ENCODE data around the gene CSF3. TPM values are rescaled to one million over a fixed set of nuclear protein-coding genes. Genes with fewer than 3 reads are reported as not detected.

The CSF3 gene
- total RNA-seq, 1 experiment from 2014 or later = not detected

- TF ChIP-seq IRF1 (CRISPR knock-in tag; IDR thresholded peaks at IDR 0.05) (no peak), ZNF423 (CRISPR knock-in tag; IDR thresholded peaks at IDR 0.05) (no peak), EMX1 (CRISPR knock-in tag; IDR thresholded peaks at IDR 0.05) (no peak)
Measured at GRCh38 chr17:40041196-40041595, 26.0 kb downstream of the CSF3 start (continued).

DNA sequence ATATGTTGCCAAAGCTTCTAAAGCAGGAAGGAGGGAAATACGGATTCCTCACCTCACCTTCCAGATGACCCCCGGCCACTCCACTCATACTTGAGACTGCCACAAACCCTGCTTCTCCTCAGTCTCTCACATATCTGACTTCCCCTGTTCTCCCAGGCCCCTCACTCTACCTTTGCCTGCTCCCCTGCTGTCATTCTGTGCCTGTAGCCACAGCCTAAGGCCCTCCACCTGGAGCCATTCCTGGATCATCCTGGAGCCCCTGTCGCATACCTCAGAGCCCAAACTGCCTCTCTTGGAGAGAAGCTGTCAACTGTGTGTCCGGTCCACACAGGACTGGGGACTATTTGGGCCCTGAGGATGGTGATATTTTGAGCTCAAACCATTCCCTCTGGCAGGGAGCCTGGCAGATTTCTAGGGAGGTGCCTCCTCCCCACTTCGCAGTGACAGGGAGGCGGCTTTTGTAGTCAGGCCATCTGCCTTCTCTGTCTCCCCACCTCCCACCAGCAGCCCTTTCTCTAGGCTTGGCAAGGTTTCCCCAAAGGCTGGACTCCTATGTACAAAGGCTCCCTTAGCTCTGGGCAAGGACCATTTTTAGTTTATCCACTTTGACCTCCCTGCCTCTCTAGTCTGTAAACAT, 41.3 kb downstream of the CSF3 start:
- CTCF ChIA-PET = interaction anchor here (0.6 to 2.1 kb wide), 4 partner anchors 10 to 30 kb away, joined by 3 to 9 read pairs (median 4); no protein-coding TSS in a partner anchor

DNA sequence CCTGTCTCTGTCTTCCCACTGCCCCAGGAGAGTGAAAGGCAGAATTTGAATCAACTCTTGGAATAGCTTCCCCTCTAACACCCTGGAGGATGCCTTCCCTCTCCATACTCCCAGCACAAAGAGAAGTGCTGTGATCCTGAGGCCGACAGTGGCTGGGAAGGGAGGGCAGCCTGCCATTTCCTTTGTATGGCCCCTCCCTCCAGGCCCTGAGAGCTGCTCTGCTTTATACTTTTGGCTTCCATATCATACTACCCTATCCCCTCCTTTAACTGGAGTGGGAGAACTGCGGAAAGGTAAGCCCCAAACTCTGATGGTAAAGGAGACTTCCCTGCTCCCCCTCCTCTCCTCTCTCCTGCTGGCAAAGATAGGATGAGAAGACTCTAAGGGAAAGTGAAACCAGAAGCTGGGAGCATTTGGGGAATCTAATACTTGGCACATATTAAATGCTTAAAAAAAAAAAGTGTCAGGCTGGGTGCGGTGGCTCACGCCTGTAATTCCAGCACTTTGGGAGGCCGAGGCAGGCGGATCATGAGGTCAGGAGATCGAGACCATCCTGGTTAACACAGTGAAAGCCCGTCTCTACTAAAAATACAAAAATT, 43.0 kb downstream of the CSF3 start:
- no peak for ATAC-seq
- TF ChIP-seq ATF2 (CRISPR knock-in tag; IDR thresholded peaks at IDR 0.05; ENCODE audit: borderline replicate concordance, low read depth) (no peak), NFYB (CRISPR knock-in tag; conservative IDR thresholded peaks at IDR 0.05; ENCODE audit: low read depth) (no peak), E2F4 (CRISPR knock-in tag; IDR thresholded peaks at IDR 0.05; ENCODE audit: borderline replicate concordance, low read depth) (no peak), RORB (CRISPR knock-in tag; IDR thresholded peaks at IDR 0.05) (no peak)
- TF ChIP-seq, protein P1, sequence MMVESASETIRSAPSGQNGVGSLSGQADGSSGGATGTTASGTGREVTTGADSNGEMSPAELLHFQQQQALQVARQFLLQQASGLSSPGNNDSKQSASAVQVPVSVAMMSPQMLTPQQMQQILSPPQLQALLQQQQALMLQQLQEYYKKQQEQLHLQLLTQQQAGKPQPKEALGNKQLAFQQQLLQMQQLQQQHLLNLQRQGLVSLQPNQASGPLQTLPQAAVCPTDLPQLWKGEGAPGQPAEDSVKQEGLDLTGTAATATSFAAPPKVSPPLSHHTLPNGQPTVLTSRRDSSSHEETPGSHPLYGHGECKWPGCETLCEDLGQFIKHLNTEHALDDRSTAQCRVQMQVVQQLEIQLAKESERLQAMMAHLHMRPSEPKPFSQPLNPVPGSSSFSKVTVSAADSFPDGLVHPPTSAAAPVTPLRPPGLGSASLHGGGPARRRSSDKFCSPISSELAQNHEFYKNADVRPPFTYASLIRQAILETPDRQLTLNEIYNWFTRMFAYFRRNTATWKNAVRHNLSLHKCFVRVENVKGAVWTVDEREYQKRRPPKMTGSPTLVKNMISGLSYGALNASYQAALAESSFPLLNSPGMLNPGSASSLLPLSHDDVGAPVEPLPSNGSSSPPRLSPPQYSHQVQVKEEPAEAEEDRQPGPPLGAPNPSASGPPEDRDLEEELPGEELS (CRISPR knock-in tag; IDR thresholded peaks at IDR 0.05) = no peak

More for the DNA sequence above, 41.3 kb downstream of the CSF3 start:
- POLR2A ChIA-PET = no interaction called here
- Mint-ChIP-seq H3K27ac (no peak overlapping the region), H3K4me3 (no peak overlapping the region), H3K4me1 (peaks cover 34% of the 10 kb centered on the region), H3K36me3 (peaks cover 18% of the 10 kb centered on the region), H3K27me3 (ENCODE audit: low read depth) (peaks cover 9% of the 10 kb centered on the region), H3K9me3 (no peaks in the 10 kb centered on the region)
- TF ChIP-seq SOX15 (CRISPR knock-in tag; IDR thresholded peaks at IDR 0.05) = no peak
- TF ChIP-seq, protein P2, sequence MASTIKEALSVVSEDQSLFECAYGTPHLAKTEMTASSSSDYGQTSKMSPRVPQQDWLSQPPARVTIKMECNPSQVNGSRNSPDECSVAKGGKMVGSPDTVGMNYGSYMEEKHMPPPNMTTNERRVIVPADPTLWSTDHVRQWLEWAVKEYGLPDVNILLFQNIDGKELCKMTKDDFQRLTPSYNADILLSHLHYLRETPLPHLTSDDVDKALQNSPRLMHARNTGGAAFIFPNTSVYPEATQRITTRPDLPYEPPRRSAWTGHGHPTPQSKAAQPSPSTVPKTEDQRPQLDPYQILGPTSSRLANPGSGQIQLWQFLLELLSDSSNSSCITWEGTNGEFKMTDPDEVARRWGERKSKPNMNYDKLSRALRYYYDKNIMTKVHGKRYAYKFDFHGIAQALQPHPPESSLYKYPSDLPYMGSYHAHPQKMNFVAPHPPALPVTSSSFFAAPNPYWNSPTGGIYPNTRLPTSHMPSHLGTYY (CRISPR knock-in tag; IDR thresholded peaks at IDR 0.05) = no peak
- TF ChIP-seq ZNF425 (CRISPR knock-in tag; conservative IDR thresholded peaks at IDR 0.05) = no peak
- TF ChIP-seq, protein P3, sequence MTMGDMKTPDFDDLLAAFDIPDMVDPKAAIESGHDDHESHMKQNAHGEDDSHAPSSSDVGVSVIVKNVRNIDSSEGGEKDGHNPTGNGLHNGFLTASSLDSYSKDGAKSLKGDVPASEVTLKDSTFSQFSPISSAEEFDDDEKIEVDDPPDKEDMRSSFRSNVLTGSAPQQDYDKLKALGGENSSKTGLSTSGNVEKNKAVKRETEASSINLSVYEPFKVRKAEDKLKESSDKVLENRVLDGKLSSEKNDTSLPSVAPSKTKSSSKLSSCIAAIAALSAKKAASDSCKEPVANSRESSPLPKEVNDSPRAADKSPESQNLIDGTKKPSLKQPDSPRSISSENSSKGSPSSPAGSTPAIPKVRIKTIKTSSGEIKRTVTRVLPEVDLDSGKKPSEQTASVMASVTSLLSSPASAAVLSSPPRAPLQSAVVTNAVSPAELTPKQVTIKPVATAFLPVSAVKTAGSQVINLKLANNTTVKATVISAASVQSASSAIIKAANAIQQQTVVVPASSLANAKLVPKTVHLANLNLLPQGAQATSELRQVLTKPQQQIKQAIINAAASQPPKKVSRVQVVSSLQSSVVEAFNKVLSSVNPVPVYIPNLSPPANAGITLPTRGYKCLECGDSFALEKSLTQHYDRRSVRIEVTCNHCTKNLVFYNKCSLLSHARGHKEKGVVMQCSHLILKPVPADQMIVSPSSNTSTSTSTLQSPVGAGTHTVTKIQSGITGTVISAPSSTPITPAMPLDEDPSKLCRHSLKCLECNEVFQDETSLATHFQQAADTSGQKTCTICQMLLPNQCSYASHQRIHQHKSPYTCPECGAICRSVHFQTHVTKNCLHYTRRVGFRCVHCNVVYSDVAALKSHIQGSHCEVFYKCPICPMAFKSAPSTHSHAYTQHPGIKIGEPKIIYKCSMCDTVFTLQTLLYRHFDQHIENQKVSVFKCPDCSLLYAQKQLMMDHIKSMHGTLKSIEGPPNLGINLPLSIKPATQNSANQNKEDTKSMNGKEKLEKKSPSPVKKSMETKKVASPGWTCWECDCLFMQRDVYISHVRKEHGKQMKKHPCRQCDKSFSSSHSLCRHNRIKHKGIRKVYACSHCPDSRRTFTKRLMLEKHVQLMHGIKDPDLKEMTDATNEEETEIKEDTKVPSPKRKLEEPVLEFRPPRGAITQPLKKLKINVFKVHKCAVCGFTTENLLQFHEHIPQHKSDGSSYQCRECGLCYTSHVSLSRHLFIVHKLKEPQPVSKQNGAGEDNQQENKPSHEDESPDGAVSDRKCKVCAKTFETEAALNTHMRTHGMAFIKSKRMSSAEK (CRISPR knock-in tag; IDR thresholded peaks at IDR 0.05; ENCODE audit: borderline replicate concordance) = no peak
- no peak for TF ChIP-seq FOXJ3 (CRISPR knock-in tag; IDR thresholded peaks at IDR 0.05; ENCODE audit: borderline replicate concordance)
- no peak for TF ChIP-seq RELA (CRISPR knock-in tag; IDR thresholded peaks at IDR 0.05; ENCODE audit: borderline replicate concordance)
- TF ChIP-seq ZNF423 (CRISPR knock-in tag; IDR thresholded peaks at IDR 0.05) = no peak
- ATAC-seq = no peak
- DNase-seq (ENCODE audit: low spot score) = no peak

More for the DNA sequence above, 43.0 kb downstream of the CSF3 start:
- POLR2A ChIA-PET = no interaction called here
- Mint-ChIP-seq H3K27ac (no peak overlapping the region), H3K27me3 (ENCODE audit: low read depth) (peaks cover 17% of the 10 kb centered on the region), H3K9me3 (no peaks in the 10 kb centered on the region), H3K4me3 (no peak overlapping the region), H3K36me3 (peaks cover 5% of the 10 kb centered on the region), H3K4me1 (peaks cover 42% of the 10 kb centered on the region)
- no peak for DNase-seq (ENCODE audit: low spot score)
- CTCF ChIA-PET = interaction anchor here (0.8 to 11.2 kb wide), 8 partner anchors 18 to 53 kb away, joined by 3 to 252 read pairs (median 6); no protein-coding TSS in a partner anchor
